Measurements from ENCODE around the gene FILIP1L.

Gene FILIP1L

DNA sequence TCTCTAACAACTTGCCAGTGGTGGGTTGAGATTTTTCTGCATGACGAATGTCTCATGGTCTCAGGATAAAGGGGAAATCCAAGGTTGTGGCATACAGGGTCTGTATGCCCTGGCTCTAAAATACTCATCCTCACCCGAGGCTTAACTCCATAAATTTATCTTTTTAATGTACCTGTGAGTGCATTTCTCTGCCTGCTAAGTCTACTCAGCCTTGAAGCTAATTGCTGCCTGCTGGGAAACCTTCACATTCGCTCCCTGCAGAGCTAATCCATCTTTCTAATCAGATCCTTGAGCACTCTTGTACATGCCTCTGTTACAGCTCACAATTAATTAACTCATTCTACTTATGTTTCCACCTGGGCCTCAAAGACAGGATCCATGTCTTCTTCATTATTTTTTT is 202.9 kb downstream of the FILIP1L start:
- DNase-seq, result no peak

GRCh38 chr3:99910752-99911290 is 203.5 kb downstream of the FILIP1L start:
- DNase-seq, result no peak

GRCh38 chr3:99909714-99910495 is 204.4 kb downstream of the FILIP1L start:
- no peak for DNase-seq

- DNase-seq, result no peak
Observed at GRCh38 chr3:99907959-99908544, 206.2 kb downstream of the FILIP1L start.

- DNase-seq, result no peak
Observed at GRCh38 chr3:99903869-99904268, 210.4 kb downstream of the FILIP1L start.

DNA sequence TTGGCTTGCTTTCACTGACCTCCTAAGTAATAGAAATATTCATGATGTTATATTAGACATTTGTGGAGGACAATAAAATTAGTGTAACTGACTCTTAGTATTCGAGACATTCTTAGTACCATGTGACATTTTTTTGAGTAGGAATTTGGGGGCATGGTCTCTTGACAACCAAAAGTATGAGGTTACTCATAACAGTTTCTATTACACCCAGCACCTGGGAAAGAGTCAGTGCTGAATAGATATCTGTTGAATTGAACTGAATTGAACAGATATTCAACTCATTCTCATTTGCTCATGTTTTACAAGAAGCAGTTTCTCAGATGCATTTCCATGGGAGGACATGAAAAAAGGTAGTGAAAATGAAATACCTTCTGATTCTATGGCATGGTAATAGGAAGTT is 212.2 kb downstream of the FILIP1L start:
- no peak for DNase-seq

- peak; percentile 94 to 99 for DNase-seq
Observed at GRCh38 chr3:99901200-99901926, 212.9 kb downstream of the FILIP1L start.

DNA sequence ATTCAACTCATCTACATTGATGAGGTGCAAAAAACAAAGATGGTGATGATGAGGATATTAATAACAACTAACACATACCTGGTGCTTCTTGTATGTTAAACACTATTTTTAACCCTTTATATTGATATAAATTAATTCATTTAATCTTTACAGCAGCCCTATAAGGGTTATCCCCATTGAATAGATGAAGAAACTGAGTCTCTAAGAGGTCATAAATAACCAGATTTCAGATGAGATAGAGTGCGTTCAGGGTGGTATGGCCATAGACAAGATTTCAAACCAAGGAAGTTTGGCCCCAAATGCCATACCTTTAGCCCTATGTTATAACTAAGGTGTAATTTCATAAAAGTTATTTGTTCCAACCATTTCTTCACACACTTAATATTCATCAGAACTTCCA is 214.1 kb downstream of the FILIP1L start:
- DNase-seq, result no peak

DNA sequence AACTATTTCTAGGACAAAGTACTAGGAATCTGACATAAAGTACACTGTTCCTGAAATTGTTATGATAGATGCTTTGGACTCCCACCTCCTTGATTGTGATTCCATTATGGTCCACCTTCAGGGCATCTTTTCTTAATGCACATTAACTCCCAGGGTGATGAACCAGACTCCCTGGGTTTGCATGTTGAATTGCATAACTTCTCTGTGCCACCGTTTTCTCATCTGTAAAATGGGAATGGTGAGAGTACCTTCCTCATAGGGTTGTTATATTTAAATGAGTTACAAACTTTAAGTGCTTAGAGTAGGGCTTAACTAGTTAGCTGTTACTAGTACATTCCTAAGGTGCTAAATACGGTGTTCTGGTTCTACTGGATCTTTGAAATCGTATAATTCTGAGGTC is 214.7 kb downstream of the FILIP1L start:
- DNase-seq, result no peak

GRCh38 chr3:99896482-99896881 is 217.8 kb downstream of the FILIP1L start:
- no peak for DNase-seq

DNA sequence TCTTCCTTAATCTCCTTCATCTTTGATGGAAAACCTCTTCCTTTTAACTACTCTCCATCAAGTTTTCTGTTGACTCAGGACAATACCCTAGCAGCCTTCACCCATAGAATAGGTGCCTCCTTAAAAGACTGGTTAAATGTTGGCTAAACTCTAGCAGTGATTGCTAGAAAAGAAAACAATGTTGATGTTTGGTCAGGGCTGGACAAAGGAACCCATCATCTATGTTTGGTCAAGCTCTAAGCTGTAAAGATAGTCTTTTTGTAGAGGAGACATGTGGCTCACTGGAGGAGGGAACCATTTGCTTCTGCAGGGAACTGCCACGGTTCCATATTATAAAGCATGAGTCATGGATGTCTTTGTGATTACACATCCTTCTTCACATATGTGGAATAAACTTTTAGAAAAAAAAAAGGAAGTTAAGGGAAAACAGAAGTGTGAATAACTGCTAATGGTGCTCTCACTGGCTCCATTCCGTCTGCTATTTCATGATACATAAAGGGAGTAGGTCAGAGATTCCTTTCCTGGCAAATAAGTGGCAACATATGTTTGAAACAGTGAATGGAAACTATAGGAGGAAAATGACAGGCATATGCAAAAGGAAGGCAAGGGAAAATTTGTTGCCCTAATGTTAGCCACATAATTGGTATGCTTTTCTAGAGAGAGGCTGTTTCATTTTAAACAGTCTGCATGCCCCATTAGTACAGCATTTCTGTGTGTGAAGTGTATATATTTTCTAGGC is 218.4 kb downstream of the FILIP1L start:
- DNase-seq, result peak; percentile 82 to 92

- no peak for DNase-seq
Observed at GRCh38 chr3:99895131-99895696, 219.1 kb downstream of the FILIP1L start.

GRCh38 chr3:99892332-99892731 is 222.0 kb downstream of the FILIP1L start:
- DNase-seq, result peak in 1 of 2 donors; percentile 11

DNA sequence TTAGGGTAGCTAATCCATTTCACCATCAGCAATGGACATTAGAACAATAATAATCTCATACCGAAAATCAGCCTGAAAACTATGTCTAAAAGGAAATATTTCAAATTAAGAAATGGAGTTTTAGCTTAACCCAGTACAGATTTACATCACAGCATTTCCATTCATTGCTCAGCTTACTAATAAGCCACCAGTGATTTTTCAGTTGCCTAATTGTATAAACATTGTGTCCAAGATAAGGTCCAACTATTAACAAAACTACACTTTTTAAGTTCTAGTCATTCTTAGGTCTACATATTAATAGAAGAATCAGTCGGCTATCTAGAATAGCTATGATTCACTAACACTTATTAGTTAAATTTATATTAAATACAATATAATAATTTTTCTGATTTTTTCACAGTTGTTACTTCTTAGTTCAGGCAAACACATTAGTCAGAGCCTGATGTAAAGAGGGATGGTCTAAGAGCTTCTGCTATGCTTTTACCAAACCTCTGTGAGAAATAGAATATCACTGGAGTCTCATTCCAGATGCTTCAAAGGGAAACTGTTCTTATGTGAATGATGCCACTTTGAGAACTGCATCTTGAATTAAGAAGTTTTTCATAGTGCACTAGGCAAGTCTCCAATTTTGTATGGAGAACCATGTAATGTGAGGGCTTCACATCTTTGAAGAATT is 222.6 kb downstream of the FILIP1L start:
- no peak for DNase-seq

DNA sequence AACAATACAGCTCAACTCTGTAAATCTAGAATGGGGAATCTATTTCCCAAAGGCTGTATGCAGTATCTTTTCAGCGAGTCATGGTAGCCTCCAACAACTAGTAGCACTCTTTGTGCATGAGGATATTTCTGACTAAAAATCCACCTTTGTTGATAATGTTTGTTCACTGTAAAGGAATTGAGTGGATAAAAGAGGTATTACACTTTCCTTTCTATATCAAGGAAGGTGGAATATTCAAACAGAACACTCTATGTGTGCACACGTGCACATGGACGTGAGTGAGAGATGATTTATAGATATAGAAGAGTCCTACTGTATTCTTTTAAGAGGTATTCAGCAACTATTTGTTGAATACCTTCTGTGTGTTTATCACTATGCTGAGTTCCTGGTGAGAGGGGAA is 228.4 kb downstream of the FILIP1L start:
- no peak for DNase-seq

GRCh38 chr3:99885085-99885484 is 229.2 kb downstream of the FILIP1L start:
- DNase-seq, result no peak

DNA sequence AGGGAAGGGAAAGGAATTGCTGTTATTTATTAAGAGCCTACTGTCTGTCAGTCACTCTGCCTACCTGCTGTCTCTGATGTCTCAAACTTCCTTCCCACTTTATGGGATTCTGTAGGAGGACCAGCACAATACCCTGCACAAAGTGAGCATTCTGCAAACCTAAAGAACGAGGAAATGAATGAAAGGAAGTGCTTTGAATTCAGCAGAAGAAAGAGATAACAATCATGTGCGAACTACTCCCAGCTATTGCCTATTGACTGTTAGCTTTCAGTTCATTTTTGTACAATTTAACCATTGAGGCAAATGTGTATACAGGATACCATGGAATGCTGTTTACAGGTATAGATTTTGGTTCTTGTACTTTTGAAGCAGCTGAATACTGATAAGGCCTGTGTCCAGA is 229.8 kb downstream of the FILIP1L start:
- no peak for DNase-seq

GRCh38 chr3:99883693-99884092 is 230.6 kb downstream of the FILIP1L start:
- no peak for DNase-seq

DNA sequence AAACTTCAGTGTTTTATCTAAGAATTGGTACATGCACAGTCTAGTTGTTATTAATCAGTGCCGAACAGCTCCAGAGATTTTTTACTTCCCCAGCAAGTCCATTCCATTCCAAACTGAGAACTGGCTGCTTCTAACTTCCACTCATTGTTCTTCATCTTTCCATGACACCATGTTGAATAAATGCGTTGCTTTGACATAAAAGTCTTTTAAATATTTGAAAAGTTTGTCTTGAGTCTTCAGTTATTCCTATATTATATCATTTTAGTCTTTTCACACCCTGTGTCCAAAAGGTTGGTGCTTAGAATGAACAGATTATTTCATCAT is 231.2 kb downstream of the FILIP1L start:
- no peak for DNase-seq

DNA sequence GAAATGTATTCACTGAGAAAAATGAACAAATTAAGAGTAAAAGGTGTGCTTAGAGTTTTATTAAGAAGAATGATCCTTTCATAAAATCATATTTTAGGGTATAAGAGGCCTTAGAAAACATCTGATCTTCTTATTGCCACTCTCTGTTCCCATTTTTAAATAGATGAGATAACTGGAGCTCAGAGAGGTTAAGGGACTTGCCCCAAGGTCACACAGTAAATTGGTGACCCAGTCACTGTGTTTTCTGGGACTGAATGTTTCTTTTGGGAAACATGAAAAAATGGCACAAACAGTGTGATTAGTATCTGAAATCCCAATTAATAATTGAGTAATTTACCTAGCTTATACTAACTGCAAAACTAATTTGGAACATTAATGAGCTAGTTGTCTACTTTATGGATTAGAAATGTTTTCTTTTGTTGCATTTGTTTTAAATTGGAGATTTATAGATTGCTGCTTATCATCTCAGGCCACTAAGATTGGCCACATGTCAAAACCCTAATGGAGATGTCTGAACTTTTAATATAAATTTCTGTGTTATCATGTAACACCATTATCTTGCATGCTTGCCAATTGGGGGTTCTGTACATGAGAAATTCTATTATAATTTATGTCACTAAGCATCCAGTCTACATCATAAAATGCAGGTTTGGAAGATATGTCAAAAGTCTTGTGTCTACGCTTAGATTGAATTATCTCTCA is 231.7 kb downstream of the FILIP1L start:
- no peak for DNase-seq

DNA sequence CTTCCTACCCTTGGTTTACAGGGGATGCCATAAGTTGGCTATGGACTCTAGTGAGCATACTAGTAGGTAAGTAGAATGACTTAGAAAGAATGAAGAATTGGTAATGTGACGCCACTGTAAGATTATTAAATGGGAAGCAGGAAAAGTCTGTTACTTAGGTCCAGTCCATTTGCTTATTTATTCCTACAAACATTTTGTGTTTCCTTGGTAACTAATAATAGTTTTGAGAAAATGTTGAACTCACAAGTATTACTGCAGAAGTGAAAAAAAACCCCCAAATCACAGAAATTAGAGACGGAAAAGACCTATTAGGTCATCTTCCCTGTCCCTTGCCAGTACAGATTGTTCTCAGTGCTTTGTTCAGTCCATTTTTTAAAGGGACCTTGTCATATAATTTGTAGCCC is 233.2 kb downstream of the FILIP1L start:
- peak; percentile 41 to 69 for DNase-seq

GRCh38 chr3:99879275-99879674 is 235.0 kb downstream of the FILIP1L start:
- no peak for DNase-seq

Measured in inflammatory macrophage treated with lipopolysaccharide for 1 hour (primary cell).